HG03439 (cell line): ENCODE measurements around the gene CORO2B.

Experiments
- ATAC-seq: cut with Tn5 transposase; IDR thresholded peaks from one replicate; pipeline ENCODE4 v1.9.1; 2021; ENCODE audit warnings: mild to moderate bottlenecking, moderate library complexity; ENCODE audit not compliant: unreplicated experiment

Gene CORO2B

GRCh38 chr15:68553994-68554720, 24.6 kb upstream of the CORO2B start:
- ATAC-seq, result no peak

GRCh38 chr15:68554721-68555678, 23.8 kb upstream of the CORO2B start:
- ATAC-seq, result no peak

GRCh38 chr15:68555679-68556037, 23.1 kb upstream of the CORO2B start:
- ATAC-seq, result no peak

- ATAC-seq, result no peak
Observed at GRCh38 chr15:68556139-68556990, 22.4 kb upstream of the CORO2B start.

GRCh38 chr15:68557469-68558317, 21.1 kb upstream of the CORO2B start:
- no peak for ATAC-seq

- ATAC-seq, result no peak
Observed at GRCh38 chr15:68558318-68559305, 20.2 kb upstream of the CORO2B start.

- ATAC-seq, result no peak
Observed at GRCh38 chr15:68559345-68560310, 19.2 kb upstream of the CORO2B start.

- ATAC-seq, result no peak
Observed at GRCh38 chr15:68560501-68561113, 18.2 kb upstream of the CORO2B start.

- no peak for ATAC-seq
Observed at GRCh38 chr15:68561171-68561900, 17.5 kb upstream of the CORO2B start.

- ATAC-seq, result no peak
Observed at GRCh38 chr15:68561901-68562300, 16.9 kb upstream of the CORO2B start.

- ATAC-seq, result no peak
Observed at GRCh38 chr15:68564173-68564572, 14.6 kb upstream of the CORO2B start.

- ATAC-seq, result no peak
Observed at GRCh38 chr15:68565234-68565633, 13.6 kb upstream of the CORO2B start.

GRCh38 chr15:68565726-68566125, 13.1 kb upstream of the CORO2B start:
- ATAC-seq, result no peak

- no peak for ATAC-seq
Observed at GRCh38 chr15:68566377-68566954, 12.3 kb upstream of the CORO2B start.

GRCh38 chr15:68567345-68567744, 11.4 kb upstream of the CORO2B start:
- no peak for ATAC-seq

- ATAC-seq, result no peak
Observed at GRCh38 chr15:68570974-68571373, 7.8 kb upstream of the CORO2B start.
